GM19468 (cell line): ENCODE data around the gene PTPRM.
"Not testable (repeated sequence)": the region's sequence is repeated elsewhere in the genome, so short reads cannot be mapped to it uniquely, and the experiment has no call there.

Source experiments
- ATAC-seq: cut with Tn5 transposase; IDR thresholded peaks from one replicate; pipeline ENCODE4 v1.9.1; 2021; ENCODE audit warnings: mild to moderate bottlenecking, moderate library complexity, moderate number of reproducible peaks; ENCODE audit not compliant: unreplicated experiment; ENCODE audit errors: extremely low read depth

PTPRM gene

DNA sequence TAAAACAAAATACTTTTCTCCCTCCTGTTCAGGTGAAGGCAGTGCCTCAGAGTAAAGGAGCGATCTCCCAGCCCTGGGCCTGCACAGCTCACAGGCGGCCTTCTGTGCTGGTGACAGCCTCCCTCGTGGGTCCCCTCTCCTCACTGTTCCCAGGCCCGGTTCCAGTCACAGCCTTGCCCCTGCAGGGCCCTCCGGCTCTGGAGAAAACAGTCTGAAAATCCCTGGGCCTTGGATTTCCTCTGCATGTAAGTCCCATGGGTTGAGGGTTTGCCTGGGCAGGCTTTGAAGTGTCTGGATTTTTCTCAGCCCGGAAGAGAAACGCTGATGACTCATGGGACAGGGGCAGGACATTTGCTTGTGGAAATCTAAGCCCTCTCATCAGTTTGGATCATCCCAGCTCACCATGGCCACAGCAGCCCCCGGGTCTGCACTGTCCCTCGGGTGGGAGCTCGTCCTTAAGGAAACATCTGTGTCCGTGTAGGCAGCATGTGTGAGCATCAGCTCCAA is 856.0 kb downstream of the PTPRM start:
- no peak for ATAC-seq

- ATAC-seq = no peak
These were observed 857.4 kb downstream of the PTPRM start for GRCh38 chr18:8424481-8424880.

DNA sequence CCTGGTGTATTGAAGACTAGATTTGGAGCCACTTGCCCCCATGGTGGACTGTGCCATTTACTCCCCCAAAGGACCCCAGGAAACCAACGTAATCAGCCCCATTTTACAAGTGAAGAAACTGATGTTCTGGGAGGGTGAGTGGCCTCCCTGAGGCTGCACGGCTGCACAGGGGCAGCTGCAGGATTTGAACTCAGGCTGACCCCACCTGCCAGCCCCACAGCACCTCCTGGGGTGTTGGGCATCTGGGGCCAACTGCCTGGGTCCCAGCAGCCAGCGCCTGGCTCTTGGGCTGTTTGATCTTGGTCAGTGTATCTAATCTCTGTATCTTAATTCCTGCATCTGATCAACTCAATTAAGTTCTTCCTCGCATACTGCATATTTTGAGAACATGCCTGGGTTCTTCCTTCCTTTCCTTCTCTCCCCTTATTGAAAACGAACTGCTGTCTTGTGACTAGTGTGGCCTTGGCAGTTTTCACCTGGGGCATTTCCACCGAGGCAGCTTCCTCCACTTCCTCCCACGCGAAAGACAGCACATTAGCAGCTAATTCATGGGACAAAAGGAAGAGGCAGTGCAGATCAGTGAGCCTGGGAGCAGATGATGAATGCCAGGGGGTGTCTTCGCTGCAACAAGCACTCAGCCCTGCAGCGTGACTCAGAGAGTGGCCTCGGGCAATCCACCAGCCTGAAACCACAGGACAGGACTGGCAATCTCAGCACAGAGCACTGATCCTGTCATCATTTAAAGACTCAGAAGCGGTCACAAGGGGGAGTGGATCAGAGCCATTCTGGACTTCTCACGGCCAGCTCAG is 858.0 kb downstream of the PTPRM start:
- no peak for ATAC-seq

DNA sequence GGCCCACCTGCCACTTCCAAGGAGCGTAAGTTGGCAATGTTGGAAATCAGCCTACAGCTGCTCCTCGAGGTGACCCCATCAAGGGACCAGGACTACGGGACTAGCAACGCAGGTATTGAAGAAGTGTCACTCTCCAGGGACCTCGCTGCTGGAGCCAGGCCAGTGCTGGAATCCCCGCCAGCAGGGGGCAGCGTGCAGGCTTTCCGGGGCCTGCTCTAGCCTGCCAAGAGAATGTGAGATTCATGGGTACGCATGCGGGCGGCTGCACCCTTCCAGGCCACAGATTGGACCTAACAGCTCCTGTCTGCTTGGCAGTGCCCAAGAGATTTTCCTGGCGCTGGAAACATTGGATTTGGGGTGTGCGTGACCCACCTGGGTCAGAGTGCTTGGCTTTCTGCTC is 859.3 kb downstream of the PTPRM start:
- no peak for ATAC-seq

DNA sequence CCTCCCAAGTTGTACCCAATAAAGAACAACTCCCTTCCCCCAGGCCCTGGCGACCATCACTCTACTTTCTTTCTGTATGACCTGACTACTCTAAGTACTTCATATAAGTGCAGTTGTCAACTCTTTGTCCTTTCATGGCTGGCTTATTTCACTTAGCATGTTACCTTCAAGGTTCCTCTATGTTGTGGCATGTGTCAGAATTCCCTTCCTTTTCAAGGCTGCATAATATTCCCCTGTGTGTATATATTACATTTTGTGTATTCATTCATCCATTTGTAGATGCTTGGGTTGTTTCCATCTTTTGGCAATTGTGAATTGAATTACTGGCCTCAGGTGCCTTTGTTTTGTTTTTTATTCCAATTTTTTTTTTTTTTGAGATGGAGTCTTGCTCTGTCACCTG is 860.2 kb downstream of the PTPRM start:
- ATAC-seq = no peak

GRCh38 chr18:8428951-8429350 is 861.8 kb downstream of the PTPRM start:
- ATAC-seq = no peak

DNA sequence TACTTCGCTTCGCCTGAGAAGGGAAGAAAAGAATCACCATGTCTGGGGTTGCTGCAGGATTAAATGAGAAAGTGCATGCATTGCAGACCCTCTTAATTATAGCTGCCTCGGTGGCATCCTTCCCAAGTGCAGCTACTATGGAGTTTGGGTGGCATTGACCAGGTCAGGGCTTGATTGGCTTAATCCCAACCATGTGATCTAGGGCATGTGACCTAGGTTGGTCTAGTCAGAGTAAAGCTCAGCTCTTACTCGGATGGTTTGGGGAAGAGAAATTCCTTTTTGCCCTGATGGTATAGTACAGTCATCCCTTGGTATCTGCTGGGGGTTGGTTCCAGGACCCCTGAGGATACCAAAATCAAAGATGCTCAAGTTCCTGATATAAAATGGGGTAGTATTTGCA is 863.9 kb downstream of the PTPRM start:
- no peak for ATAC-seq

GRCh38 chr18:8433323-8433722 is 866.2 kb downstream of the PTPRM start:
- ATAC-seq = no peak

- ATAC-seq = no peak
These were observed 866.7 kb downstream of the PTPRM start for GRCh38 chr18:8433771-8434170.

- no peak for ATAC-seq
These were observed 868.3 kb downstream of the PTPRM start for GRCh38 chr18:8435376-8435775.

- ATAC-seq = no peak
These were observed 871.9 kb downstream of the PTPRM start for GRCh38 chr18:8439055-8439454.

DNA sequence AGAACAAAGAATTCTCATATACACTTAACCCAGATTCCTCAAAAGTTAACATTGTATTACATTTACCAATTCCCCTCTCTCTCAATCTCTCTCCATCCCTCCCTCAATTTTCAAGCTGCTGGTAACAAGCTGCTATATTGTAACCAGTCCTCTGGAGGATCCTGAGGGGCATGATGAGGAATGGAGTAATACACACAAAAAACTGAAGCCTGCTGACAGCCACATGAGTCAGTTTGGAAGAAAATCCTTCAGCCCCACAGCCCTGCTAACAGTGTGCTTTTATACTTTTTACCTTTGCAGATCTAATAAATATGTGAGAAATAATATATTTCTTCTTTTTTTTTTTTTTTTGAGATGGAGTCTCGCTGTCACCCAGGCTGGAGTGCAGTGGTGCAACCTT is 876.4 kb downstream of the PTPRM start:
- ATAC-seq = no peak

- not testable (repeated sequence) for ATAC-seq
These were observed 879.8 kb downstream of the PTPRM start for GRCh38 chr18:8446936-8447335.

GRCh38 chr18:8448130-8448529 is 881.0 kb downstream of the PTPRM start:
- no peak for ATAC-seq

DNA sequence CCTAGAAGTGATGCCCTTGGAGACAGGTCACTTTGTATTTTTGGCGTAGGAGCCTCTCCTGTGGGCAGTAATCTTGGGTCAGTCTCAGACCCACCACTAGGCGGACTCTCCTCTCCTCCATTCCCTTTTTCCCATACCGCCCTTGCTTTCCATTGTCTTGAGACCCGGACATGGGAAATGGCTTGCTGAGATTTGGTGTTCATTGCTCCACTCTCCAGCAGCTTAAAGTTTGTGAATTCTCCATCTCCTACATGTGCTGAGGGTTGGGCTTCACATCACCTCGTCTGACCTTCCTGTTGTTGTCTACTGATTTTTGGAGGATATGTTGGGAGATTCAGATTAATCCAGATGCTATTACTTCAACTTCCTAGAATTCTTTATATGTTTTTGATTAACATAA is 882.9 kb downstream of the PTPRM start:
- ATAC-seq = no peak

DNA sequence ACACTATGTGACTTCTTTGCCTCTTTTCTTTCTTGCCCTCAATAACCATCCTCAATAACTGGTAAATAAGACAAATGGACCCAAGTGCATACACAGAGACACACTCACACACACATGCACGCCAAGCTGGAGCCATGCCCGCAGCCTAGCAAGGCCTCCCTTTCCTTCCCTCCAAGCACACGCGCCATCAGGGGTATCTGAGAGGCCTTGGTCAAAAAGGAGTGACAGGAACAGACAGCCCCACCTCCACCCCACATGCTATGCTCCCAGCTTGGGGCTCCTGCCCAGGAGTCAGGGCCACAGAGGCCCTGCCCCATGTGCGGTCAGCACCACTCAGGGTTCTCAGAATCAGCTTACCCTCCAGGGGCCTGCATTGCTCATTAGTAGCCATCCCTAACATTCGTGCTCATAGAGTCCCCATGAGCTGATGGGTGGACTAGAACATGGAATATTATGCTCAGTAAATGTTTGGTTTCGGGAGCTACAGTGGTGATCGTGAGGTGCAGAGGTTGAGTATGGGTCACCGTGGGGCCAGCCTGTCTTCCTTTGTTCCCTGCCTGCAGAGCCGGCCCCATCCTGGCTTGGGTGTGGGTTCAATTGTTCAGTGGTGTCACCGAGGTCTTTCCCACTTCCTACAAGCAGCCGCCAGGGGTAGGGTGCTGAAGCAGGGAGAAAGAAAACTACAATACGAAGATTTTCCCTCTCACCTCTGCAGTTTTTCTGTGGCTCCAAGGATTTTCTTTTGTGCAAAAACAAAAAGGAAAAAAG is 884.0 kb downstream of the PTPRM start:
- ATAC-seq = no peak

- ATAC-seq = no peak
These were observed 886.4 kb downstream of the PTPRM start for GRCh38 chr18:8453528-8453927.

GRCh38 chr18:8454136-8454535 is 887.0 kb downstream of the PTPRM start:
- no peak for ATAC-seq

DNA sequence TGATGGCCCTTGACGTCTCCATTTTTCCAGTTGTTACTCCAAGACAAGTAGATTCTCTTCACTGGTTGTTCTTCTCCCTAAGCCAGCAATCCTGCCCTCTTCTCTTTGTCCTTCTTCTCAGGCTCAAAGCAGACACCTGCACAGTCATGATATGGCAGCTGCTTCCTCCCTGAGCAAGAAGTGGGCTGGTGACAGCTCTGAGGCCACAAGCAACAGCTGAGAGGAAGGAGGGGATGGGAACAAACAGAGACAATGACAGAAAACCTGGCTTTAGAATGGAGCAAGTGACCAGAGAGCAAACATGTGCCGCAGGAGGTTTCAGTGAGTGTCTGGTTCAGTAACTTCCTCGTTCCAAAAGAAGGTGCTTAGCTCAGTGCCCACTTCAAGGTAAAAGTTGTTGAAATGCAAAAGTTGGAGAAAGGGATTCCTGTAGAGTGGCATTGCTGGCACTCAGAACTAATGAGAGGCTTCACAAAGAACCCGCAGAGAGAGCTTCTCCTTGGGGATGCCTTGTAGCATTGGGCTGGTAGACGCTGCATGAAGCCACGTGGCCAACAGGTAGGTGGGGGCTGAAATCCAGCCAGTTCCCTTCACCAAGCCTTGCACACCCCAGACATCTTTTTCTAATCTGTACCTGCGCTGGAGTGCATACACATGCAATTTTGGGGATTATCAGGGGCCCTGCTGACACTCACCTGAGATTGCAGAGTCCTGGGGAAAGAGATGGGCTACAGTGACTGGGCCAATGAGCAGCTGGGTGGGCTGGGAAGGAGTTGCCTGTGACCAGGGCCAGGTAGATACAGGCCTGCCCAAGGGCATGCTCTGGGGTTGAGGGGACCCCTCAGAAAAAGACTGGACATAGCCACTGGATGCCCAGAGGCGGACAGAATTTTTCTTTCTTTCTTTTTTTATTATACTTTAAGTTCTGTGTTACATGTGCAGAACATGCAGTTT is 888.8 kb downstream of the PTPRM start:
- no peak for ATAC-seq
